Islet of Langerhans (tissue), 1 donor: ENCODE results near the gene SPATA2L.

Experiments used
- FAIRE-seq: peaks from one replicate; lab custom pipeline; 2011; peaks lifted over from hg19 to GRCh38; lab: Jason Lieb, UNC

The SPATA2L gene

DNA sequence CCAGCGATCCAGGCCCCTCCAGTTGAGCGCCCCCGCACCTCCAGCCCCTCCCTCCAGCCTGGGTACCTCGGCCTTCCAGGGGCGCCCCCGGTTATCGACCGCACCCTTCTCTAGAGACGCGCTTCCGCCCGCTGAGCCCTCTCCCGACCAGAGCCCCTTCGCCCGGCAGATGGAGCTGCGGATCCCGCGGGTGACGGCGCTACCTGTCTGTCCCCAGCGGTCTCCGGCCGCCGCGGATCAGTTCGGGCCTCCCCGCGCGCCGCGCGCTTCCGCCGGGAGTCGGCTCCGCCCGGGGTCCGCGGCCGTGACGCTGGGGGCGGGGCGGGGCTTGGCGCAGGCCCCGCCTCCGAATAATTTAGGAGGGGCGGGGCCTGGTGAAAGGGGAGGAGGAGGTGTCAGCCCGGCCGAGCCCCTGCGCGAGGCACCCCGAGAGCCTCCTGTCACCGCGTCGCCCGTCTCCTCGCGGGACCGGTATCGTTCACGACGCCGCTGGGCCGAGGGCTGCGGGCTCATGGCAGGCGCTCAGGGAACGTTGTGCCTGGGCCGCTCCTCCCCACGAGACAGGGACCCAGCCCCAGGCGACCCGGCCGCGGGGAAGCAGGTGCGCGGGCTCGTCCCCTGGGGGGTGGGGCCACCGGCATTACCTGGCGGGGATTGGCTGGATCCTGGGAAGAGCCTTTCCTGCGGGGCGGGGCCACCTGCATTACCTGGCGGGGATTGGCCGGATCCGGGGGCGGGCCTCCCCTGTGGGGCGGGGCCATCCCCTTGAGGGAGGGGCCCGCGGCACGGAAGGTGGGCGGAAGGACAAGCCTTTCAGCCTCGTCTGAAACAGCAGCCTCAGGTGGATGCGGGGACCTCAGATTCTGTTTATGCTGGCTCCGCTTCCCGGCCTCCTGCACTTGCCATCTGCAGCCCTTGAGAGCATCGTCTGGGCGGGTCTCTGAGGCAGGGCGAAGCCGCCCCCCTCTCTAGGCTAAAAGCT is at the start of gene SPATA2L:
TSS of gene SPATA2L (minus strand) at position 281 of the 982 bp plus-strand sequence. CDS start 473 bp downstream, outside the sequence.
- FAIRE-seq, result no peak

DNA sequence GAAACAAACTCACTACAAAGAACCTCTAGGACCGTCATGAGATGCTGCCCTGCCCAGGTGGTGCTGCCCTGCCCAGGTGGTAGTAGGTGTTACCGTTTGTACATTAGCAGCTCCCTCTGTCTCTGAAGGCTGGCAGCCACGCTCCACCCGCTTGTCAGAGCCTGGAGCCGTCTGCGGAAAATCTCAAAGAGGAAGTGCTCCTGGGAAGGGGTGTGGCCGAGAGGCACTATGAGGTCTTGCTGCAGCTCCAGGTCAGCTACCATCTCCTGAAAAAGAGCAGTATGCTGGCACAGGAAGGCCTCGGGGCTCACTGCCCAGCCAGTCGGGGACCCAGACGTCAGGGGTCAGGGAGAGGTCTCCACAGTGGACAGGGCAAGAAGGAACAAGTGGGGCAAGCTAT is 48.1 kb upstream of the SPATA2L start:
- no peak for FAIRE-seq

DNA sequence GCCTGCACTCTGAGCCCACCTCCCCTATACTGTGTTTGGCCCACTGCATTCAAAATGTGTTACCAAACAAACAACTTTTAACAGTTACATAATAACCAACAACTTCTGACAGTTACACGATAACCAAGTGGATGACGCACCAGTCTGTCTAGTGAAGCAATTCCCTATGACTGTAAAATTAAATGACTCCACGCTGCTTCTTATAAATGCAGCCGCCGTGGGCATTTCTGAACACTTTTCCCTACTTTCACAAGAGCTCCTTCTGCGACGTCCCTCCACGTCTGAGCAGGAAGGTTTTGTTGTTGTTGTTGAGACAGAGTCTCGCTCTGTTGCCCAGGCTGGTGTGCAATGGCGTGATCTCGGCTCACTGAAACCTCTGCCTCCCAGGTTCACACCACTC is 47.4 kb upstream of the SPATA2L start:
- FAIRE-seq, result no peak

DNA sequence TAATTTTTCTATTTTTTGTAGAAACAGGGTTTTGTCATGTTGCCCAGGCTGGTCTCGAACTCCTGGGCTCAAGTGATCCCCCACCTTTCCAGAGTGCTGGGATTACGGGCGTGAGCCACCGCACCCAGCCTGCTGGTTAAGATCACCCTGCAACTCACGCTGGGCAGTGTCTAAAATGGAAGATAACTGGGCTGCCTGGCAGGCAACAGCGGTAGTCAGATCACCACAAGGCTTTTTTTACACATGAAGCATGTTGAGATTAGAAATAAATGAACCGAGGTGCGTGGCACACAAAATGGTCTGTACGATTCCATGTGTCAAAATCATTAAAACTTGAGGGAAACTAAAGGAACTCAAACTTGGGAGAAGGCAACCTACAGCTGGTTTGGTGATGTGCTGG is 46.6 kb upstream of the SPATA2L start:
- FAIRE-seq, result no peak

- no peak for FAIRE-seq
Measured at GRCh38 chr16:89746043-89746442, 44.5 kb upstream of the SPATA2L start.

DNA sequence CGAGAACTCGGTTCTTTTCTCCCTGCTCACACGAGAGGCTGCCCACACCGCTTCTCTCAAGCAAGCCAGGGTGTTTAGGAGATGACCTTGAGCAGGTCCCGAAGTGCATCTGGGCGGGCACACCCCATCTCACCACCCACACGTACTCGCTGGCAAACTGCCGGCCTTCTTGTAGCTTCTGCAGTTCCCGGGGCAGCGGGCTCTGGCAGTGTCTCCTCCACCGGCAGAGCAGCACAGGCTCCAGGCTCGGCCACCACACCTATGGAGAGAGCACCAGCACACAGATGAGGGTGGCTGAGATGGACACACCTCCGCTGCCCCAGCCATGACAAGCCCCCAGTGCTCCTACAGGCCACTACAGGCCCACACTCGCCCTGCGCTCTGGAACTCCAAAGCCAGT is 43.3 kb upstream of the SPATA2L start:
- no peak for FAIRE-seq

- FAIRE-seq, result no peak
Measured at GRCh38 chr16:89742948-89743347, 41.4 kb upstream of the SPATA2L start.

GRCh38 chr16:89741342-89742014 is 40.0 kb upstream of the SPATA2L start:
- FAIRE-seq, result no peak

DNA sequence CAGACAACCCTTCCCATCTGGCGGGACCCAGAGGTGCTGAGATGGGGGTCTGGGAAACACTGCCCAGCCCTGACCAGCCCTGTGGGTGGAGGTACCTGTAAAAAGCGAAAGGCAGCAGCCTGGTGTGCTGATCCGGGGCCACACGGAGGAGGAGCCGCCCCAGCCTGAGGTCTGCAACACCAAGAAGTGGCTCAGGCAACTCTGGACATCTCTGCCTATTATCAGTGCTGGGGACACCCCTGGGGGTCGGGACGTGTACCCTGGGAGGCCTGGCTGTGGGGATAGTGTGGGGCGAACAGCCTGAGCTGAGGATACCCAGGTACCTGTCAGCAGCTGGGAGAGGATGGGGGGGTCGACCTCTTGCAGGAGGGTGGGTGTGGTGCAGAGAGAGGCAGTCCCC is 37.9 kb upstream of the SPATA2L start:
- FAIRE-seq, result no peak

DNA sequence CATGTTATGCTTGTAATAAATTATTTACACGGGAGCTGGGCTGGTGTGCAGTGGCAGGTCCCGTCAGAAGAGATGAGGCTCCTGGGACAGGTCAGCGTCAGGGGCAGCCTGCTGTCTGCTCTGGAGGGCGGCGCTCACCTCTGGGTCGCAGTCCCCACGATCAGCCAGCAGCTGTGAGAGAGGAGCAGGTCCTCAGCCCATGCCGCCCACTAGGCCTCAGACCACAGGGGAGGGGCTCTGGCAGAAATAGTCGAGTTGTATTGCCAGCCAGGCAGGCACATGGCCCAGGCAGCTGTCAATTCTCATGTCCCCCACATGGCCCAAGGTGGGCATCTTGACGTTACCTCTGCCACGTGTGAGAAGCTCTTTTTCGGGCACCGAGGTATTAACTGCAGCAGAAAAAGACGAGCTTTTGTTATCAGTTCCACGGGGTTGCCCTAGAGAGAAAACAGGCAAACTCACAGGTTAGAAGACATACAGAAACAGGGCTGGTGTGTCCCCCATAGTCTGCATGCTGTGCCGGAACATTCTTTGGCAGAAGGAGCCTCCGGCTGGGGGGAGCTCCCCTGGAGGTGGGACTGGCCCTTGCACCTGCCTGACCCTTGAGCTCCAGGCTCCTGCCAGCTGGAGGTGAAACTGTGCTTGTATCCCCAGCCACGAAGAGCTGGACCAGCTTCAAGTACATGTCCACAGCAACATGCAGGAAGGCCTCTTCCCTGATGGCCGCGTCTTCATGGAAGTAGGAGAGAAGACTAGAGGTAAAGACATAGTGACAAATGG is 37.2 kb upstream of the SPATA2L start:
- FAIRE-seq, result no peak

DNA sequence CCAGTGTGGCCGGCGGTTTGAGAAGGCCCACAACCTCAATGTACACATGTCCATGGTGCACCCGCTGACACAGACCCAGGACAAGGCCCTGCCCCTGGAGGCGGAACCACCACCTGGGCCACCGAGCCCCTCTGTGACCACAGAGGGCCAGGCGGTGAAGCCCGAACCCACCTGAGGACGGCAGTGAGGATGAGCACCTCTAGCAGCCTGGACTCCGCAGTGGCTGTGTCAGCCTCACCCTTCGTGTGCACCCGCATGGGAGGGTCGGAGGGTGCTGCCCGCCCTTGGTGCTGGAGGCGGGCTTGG is 36.5 kb upstream of the SPATA2L start:
- no peak for FAIRE-seq

- no peak for FAIRE-seq
Measured at GRCh38 chr16:89737341-89738071, 36.0 kb upstream of the SPATA2L start.

- no peak for FAIRE-seq
Measured at GRCh38 chr16:89736554-89736953, 35.0 kb upstream of the SPATA2L start.

DNA sequence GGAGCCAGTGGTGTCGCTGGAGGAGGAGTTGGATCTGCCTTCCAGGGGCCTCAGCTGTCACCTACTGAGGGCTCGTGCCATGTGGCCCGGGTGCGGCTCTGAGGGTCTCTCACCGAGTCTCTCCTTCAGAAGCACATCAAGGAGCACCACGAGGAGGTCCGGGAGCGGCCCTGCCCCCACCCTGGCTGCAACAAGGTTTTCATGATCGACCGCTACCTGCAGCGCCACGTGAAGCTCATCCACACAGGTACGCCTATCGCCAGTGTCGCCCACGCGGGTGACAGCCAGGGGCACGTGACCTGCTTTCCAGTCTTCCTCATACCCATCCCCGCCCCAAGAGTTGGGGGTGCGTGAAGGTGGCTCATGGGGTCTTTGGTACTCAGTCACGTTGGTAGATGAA is 32.3 kb upstream of the SPATA2L start:
- FAIRE-seq, result no peak

- FAIRE-seq, result no peak
Measured at GRCh38 chr16:89733322-89733721, 31.8 kb upstream of the SPATA2L start.

DNA sequence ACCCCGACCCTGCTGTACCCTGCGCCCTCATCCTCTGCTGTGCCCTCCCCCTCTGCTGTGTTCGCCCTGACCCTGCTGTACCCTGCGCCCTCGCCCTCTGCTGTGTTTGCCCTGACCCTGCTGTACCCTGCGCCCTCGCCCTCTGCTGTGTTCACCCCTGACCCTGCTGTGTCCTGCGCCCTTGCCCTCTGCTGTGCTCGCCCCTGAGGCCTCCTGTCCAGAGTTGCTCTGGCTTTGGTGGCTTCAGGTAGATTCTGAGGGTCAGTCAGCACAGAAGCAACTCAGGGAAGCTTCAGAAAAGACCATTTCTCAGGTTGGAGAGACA is 31.4 kb upstream of the SPATA2L start:
- no peak for FAIRE-seq

- no peak for FAIRE-seq
Measured at GRCh38 chr16:89732142-89732917, 30.8 kb upstream of the SPATA2L start.

DNA sequence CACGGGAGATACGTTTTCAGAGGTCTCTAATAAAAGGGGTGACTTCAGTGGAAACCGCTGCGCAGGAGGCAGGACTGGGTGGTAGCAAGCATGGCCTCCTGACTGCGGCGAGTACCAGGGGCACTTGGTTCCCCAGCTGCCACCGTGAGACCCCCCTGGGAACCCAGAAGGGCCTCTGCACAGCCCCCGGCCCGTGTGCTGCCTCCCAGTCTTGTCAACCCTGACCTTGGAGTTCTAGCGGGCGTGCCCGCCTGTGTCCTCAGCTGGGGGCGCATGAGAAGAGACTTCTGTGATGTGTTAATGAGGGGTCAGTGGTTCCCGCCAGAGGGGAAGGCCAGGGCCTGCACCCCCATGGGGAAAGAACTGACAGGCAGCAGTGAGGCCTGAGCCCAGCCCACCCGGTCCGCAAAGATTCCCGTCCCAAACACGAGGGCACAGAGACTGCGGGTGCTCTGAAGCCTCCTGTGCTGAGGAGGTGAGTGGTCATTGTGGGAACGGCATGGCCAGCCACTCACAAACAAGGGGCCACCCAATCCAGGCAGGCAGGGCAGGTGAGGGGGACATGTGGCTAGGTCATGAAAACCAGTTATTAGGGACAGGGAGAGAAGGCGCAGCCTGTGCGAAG is 29.2 kb upstream of the SPATA2L start:
- FAIRE-seq, result no peak

DNA sequence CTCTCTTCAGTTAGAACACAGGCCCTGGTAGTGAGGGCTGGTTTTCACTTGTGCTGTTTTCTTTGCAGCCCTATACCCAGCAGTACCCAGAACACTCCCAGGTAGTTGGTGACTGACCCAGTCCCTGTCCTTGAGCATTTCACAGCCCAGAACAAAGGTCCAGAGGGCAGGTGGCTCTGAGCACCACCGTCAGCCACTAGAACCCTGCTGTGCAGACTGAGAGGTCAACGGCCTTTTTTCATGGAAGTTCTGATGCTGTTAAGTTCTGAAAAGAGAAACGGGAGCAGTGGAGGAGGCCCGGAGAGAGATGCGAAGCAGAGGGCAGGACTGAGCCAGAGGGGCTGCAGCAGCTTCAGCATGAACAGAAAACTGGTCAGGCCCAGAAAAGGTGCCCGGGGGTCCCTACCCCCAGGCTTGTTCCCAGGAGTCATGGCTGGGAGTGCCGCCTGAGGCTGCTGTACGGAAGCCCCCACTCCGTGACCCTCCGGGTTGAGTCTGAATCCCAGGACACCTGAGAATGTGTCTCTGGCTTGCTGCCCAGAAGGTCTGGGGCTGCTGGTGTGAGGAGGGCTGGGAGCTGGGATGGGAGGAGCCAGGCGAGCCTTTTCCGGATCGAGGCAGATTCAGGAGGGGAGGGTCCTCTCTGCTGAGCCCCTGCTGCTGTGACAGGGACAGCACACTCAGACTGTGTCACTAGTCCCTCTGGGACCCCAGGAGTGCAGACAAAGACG is 28.5 kb upstream of the SPATA2L start:
- no peak for FAIRE-seq

DNA sequence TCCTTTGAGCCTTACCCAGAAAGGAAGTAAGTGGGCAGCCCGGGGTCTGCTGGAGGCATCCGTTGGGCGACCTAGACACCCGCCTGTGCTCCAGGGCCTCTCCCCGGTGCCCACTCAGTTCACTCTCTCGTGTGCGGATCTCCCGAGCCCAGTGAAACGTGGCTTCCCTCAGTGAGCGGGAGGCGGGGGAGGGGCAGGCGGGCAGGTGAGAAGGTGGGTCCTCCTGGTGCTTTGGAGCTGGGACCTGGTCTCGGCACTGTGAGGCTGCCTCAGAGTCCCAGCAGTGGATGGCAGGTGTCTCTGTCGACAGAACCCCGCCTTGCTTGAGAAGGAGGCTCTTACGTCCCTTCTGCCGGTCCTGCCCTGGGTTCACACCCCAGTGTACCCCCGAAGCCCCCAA is 27.8 kb upstream of the SPATA2L start:
- FAIRE-seq, result no peak
